PC-9 (cell line): ENCODE measurements around the gene MTUS2. TPM values are rescaled to one million over a fixed set of nuclear protein-coding genes. Genes with fewer than 3 reads are reported as not detected.

Experiments
- BruUV-seq: library from RNA; stranded (reverse); fragments of 400-500 nt; replicated peaks from 2 replicates; lab custom pipeline; 2021; lab: Mats Ljungman, UMichigan
- CTCF ChIA-PET: fragments of 300-600 bp; sonication (Branson Sonifier 250); formaldehyde crosslinking; loops from one replicate; lab custom pipeline; 2022; ENCODE audit warnings: antibody characterized with exemption; lab: Charles Lee
- POLR2A ChIA-PET: fragments of 300-600 bp; sonication (Branson Sonifier 250); formaldehyde crosslinking; loops from one replicate; lab custom pipeline; 2022; ENCODE audit warnings: antibody characterized with exemption; ENCODE audit not compliant: unreplicated experiment; lab: Charles Lee
- DNase-seq, 2 experiments: peaks; one replicate each; pipeline versions ENCODE4 v3.0.0 to v3.0.0-alpha.2; 2015 to 2022; ENCODE audit warnings: mixed read lengths in 1 of 2
- H2AFZ ChIP-seq: fragments of 200-600 bp; sonication (generic); 2 replicates; pipeline ENCODE4 v1.8.1; 2017; ENCODE audit warnings: antibody characterized with exemption
- H3F3A ChIP-seq: fragments of 200-600 bp; sonication (generic); 2 replicates; pipeline ENCODE4 v1.8.1; 2017; ENCODE audit warnings: antibody characterized with exemption, mild to moderate bottlenecking, low read depth; ENCODE audit not compliant: insufficient read depth
- H3K27ac ChIP-seq: fragments of 200-600 bp; sonication (generic); 2 replicates; pipeline ENCODE4 v1.6.1; 2016; ENCODE audit warnings: mixed run types
- H3K27me3 ChIP-seq: fragments of 200-600 bp; sonication (generic); 2 replicates; pipeline ENCODE4 v1.6.1; 2016; ENCODE audit warnings: low read depth, mixed run types; ENCODE audit not compliant: insufficient read depth
- H3K36me3 ChIP-seq: fragments of 200-600 bp; sonication (generic); 2 replicates; pipeline ENCODE4 v1.6.1; 2016; ENCODE audit warnings: low read depth, mixed run types
- H3K4me1 ChIP-seq: fragments of 200-600 bp; sonication (generic); replicated peaks from 2 replicates; pipeline ENCODE4 v1.6.1; 2016; ENCODE audit warnings: mixed run types; ENCODE audit not compliant: insufficient read depth
- H3K4me2 ChIP-seq: fragments of 200-600 bp; sonication (generic); 2 replicates; pipeline ENCODE4 v1.6.1; 2017; ENCODE audit warnings: mixed run types
- H3K4me3 ChIP-seq: fragments of 200-600 bp; sonication (generic); 2 replicates; pipeline ENCODE4 v1.6.1; 2016; ENCODE audit warnings: mixed run types
- H3K79me2 ChIP-seq: fragments of 200-600 bp; sonication (generic); 2 replicates; pipeline ENCODE4 v1.6.1; 2017; ENCODE audit warnings: low read depth, mixed run types
- H3K9me2 ChIP-seq: fragments of 200-600 bp; sonication (generic); 2 replicates; pipeline ENCODE4 v1.8.1; 2017; ENCODE audit warnings: mild to moderate bottlenecking; ENCODE audit not compliant: insufficient read depth
- H3K9me3 ChIP-seq: fragments of 200-600 bp; sonication (generic); 2 replicates; pipeline ENCODE4 v1.8.1; 2016; ENCODE audit warnings: low read depth; ENCODE audit not compliant: insufficient read depth
- H4K20me1 ChIP-seq: fragments of 200-600 bp; sonication (generic); 2 replicates; pipeline ENCODE4 v1.8.1; 2017; ENCODE audit not compliant: insufficient read depth
- CTCF ChIP-seq: fragments of 200-600 bp; sonication (generic); conservative IDR thresholded peaks from 2 replicates; pipeline ENCODE4 v1.6.1; 2017; ENCODE audit warnings: mixed run types, antibody characterized with exemption, mild to moderate bottlenecking, moderate library complexity
- EZH2 ChIP-seq: fragments of 200-600 bp; sonication (generic); IDR thresholded peaks from 2 replicates; pipeline ENCODE4 v1.8.0; 2017; ENCODE audit warnings: antibody characterized with exemption, low read depth
- intact Hi-C: fragments of 100-400 bp; cut with micrococcal nuclease; formaldehyde crosslinking; loops from one replicate; pipeline ENCODE4 v1.10.0; 2022; ENCODE audit not compliant: unreplicated experiment
- total RNA-seq: library from RNA; stranded (reverse); gene quantifications from 2 replicates; pipeline ENCODE4 v1.2.3, GENCODE V29; 2021

MTUS2 gene
- total RNA-seq, 1 experiment from 2014 or later: not detected

GRCh38 chr13:29411481-29411880, 591.3 kb downstream of the MTUS2 start:
- Histone ChIP-seq H3F3A (no peaks in the 10 kb centered on the region), H3K36me3 (no peaks in the 10 kb centered on the region), H3K27me3 (peaks cover 27% of the 10 kb centered on the region), H4K20me1 (no peaks in the 10 kb centered on the region), H3K4me2 (no peak overlapping the region), H3K4me1 (no peaks in the 10 kb centered on the region), H2AFZ (no peak overlapping the region), H3K9me2 (no peaks in the 10 kb centered on the region), H3K9me3 (no peaks in the 10 kb centered on the region), H3K79me2 (no peaks in the 10 kb centered on the region), H3K27ac (no peak overlapping the region), H3K4me3 (no peak overlapping the region)
- TF ChIP-seq CTCF (no peak), EZH2 (no peak)
- POLR2A ChIA-PET: no interaction called here
- DNase-seq: no peak
- CTCF ChIA-PET: no interaction called here
- no TSS peak for BruUV-seq
- intact Hi-C loops: no loop called here

- Histone ChIP-seq H3K4me1 (no peaks in the 10 kb centered on the region), H3K27me3 (peaks cover 33% of the 10 kb centered on the region), H3F3A (no peaks in the 10 kb centered on the region), H3K79me2 (no peaks in the 10 kb centered on the region), H3K36me3 (no peaks in the 10 kb centered on the region), H2AFZ (no peak overlapping the region), H3K4me3 (no peak overlapping the region), H4K20me1 (no peaks in the 10 kb centered on the region), H3K4me2 (no peak overlapping the region), H3K27ac (no peak overlapping the region), H3K9me2 (no peaks in the 10 kb centered on the region), H3K9me3 (no peaks in the 10 kb centered on the region)
- no TSS peak for BruUV-seq
- no peak for DNase-seq
- POLR2A ChIA-PET: no interaction called here
- TF ChIP-seq EZH2 (no peak), CTCF (no peak; the same call in 1 of the 2 replicates)
- intact Hi-C loops: no loop called here
- CTCF ChIA-PET: no interaction called here
These were observed 597.9 kb downstream of the MTUS2 start for GRCh38 chr13:29418026-29418425.

- intact Hi-C loops: no loop called here
These were observed 601.0 kb downstream of the MTUS2 start for GRCh38 chr13:29421118-29421517.

More at GRCh38 chr13:29421118-29421517, 601.0 kb downstream of the MTUS2 start:
- H3K9me2 ChIP-seq: no peaks in the 10 kb centered on the region
- peaks cover 52% of the 10 kb centered on the region for H3K27me3 ChIP-seq
- H3K4me2 ChIP-seq: no peak overlapping the region
- no peaks in the 10 kb centered on the region for H3K36me3 ChIP-seq
- ChIA-PET POLR2A (no interaction called here), CTCF (no interaction called here)
- H3K9me3 ChIP-seq: no peaks in the 10 kb centered on the region
- TF ChIP-seq CTCF (no peak), EZH2 (no peak)
- H3K27ac ChIP-seq: no peak overlapping the region
- H3K79me2 ChIP-seq: no peaks in the 10 kb centered on the region
- BruUV-seq: no TSS peak
- H3K4me1 ChIP-seq: no peaks in the 10 kb centered on the region
- no peak overlapping the region for H2AFZ ChIP-seq
- H3F3A ChIP-seq: no peaks in the 10 kb centered on the region
- no peak for DNase-seq
- H3K4me3 ChIP-seq: no peak overlapping the region
- no peaks in the 10 kb centered on the region for H4K20me1 ChIP-seq
